HepG2 (cell line): ENCODE data around the gene ZKSCAN3. TPM values are rescaled to one million over a fixed set of nuclear protein-coding genes. Genes with fewer than 3 reads are reported as not detected.
A peak's percentile ranks its signal among the peaks of the same experiment; 100 is the strongest.

ENCODE experiments used
- ATF3 ChIP-seq: sonication (generic); formaldehyde crosslinking; IDR thresholded peaks from 2 replicates; pipeline ENCODE4 v1.4.0; 2020; ENCODE audit warnings: missing genetic modification reagents
- DMTF1 ChIP-seq: sonication (generic); formaldehyde crosslinking; IDR thresholded peaks from 2 replicates; pipeline ENCODE4 v1.4.0; 2020; ENCODE audit warnings: mild to moderate bottlenecking, missing genetic modification reagents
- IKZF1 ChIP-seq: fragments of 450-650 bp; IDR thresholded peaks from 2 replicates; pipeline ENCODE4 v1.7.1; 2016
- IRF1 ChIP-seq: sonication (generic); formaldehyde crosslinking; IDR thresholded peaks from 2 replicates; pipeline ENCODE4 v1.4.0; 2020; ENCODE audit warnings: low read depth, mild to moderate bottlenecking, missing genetic modification reagents
- KLF6 ChIP-seq: IDR thresholded peaks from 2 replicates; pipeline ENCODE4 v1.8.0; 2016; ENCODE audit warnings: missing biosample characterization, missing genetic modification reagents
- MAX ChIP-seq: IDR thresholded peaks from 2 replicates; pipeline ENCODE4 v1.6.1; 2012; ENCODE audit warnings: inconsistent platforms
- MLLT10 ChIP-seq: sonication (generic); formaldehyde crosslinking; IDR thresholded peaks from 2 replicates; pipeline ENCODE4 v1.4.0; 2020; ENCODE audit warnings: missing genetic modification reagents
- PATZ1 ChIP-seq: sonication (generic); formaldehyde crosslinking; IDR thresholded peaks from 2 replicates; pipeline ENCODE4 v1.4.0; 2020; ENCODE audit warnings: missing genetic modification reagents
- RBM39 ChIP-seq: fragments of 200-400 bp; formaldehyde crosslinking; IDR thresholded peaks from one replicate; pipeline ENCODE4 v1.6.1; 2018; ENCODE audit warnings: antibody characterized with exemption, mild to moderate bottlenecking, low read depth, low read length; ENCODE audit not compliant: poor library complexity, severe bottlenecking
- REXO4 ChIP-seq: sonication (generic); formaldehyde crosslinking; IDR thresholded peaks from 2 replicates; pipeline ENCODE4 v1.8.0; 2022; ENCODE audit warnings: missing genetic modification reagents, mild to moderate bottlenecking, borderline replicate concordance
- SMYD3 ChIP-seq: sonication (generic); formaldehyde crosslinking; IDR thresholded peaks from 2 replicates; pipeline ENCODE4 v1.8.1; 2023; ENCODE audit warnings: mild to moderate bottlenecking, missing genetic modification reagents
- THAP11 ChIP-seq: IDR thresholded peaks from 2 replicates; pipeline ENCODE4 v1.6.1; 2016; ENCODE audit warnings: missing biosample characterization, missing genetic modification reagents
- THYN1 ChIP-seq: sonication (generic); formaldehyde crosslinking; IDR thresholded peaks from 2 replicates; pipeline ENCODE4 v1.8.1; 2023; ENCODE audit warnings: low read depth, mild to moderate bottlenecking, moderate library complexity, missing genetic modification reagents, borderline replicate concordance
- TRIM24 ChIP-seq: sonication (generic); formaldehyde crosslinking; IDR thresholded peaks from 2 replicates; pipeline ENCODE4 v1.8.0; 2022; ENCODE audit warnings: mild to moderate bottlenecking, missing genetic modification reagents
- ZBTB44 ChIP-seq: sonication (generic); formaldehyde crosslinking; IDR thresholded peaks from 2 replicates; pipeline ENCODE4 v1.4.0; 2020; ENCODE audit warnings: missing genetic modification reagents
- ZNF18 ChIP-seq: sonication (generic); formaldehyde crosslinking; IDR thresholded peaks from 2 replicates; pipeline ENCODE4 v1.8.0; 2022; ENCODE audit warnings: mild to moderate bottlenecking, missing genetic modification reagents; ENCODE audit not compliant: insufficient replicate concordance
- ZNF225 ChIP-seq: sonication (generic); formaldehyde crosslinking; IDR thresholded peaks from 2 replicates; pipeline ENCODE4 v1.4.0; 2020; ENCODE audit warnings: mild to moderate bottlenecking, missing genetic modification reagents
- ZNF292 ChIP-seq: sonication (generic); formaldehyde crosslinking; IDR thresholded peaks from 2 replicates; pipeline ENCODE4 v1.8.1; 2022; ENCODE audit warnings: mild to moderate bottlenecking, low read depth, missing genetic modification reagents, borderline replicate concordance
- polyA plus RNA-seq, 8 experiments: library from polyadenylated mRNA; depleted of rRNA in 3 of 8; stranded (reverse) in 7 of 8; unstranded in 1 of 8; fragments of >200 nt; fragmentation: Illumina TruSeq in 4 of 8; extraction: Trizol in 4 of 8; gene quantifications; 2 replicates each; pipeline versions ENCODE4 v1.2.1 to v1.2.3, GENCODE V29; 2011 to 2016; ENCODE audit warnings: low read depth in 4 of 8, missing spikeins in 1 of 8, mixed read lengths in 1 of 8; ENCODE audit not compliant: insufficient read depth in 1 of 8
- total RNA-seq, 5 experiments: library from RNA; depleted of rRNA; stranded (reverse); fragments of >200 nt; fragmentation: Illumina TruSeq; extraction: Trizol; gene quantifications; 2 replicates each; pipeline ENCODE4 v1.2.3, GENCODE V29; 2016; ENCODE audit warnings: low read depth in 1 of 5

The ZKSCAN3 gene
- total and polyA plus RNA-seq, 2 of the 13 experiments (the other 11 are each of a cell fraction or from before 2014, with no cell fraction given): 3.3 to 7.4 TPM

GRCh38 chr6:28323813-28324424 is 25.8 kb upstream of the ZKSCAN3 start (continued):
- no peak for TF ChIP-seq RBM39
- peak; percentile 56 for TF ChIP-seq THAP11 (CRISPR knock-in tag)
- TF ChIP-seq IKZF1: no peak
- no peak for TF ChIP-seq ZNF18
- no peak for TF ChIP-seq IRF1 (CRISPR knock-in tag)
- no peak for TF ChIP-seq ZBTB44
- no peak for TF ChIP-seq ATF3 (CRISPR knock-in tag)
- no peak for TF ChIP-seq THYN1 (CRISPR knock-in tag)
- TF ChIP-seq KLF6 (CRISPR knock-in tag): peak; percentile 70; the same call in 1 of the 2 replicates
- 0 out of 2 replicates have a peak, but pooled peaks have one; percentile 36 for TF ChIP-seq ZNF292 (CRISPR knock-in tag)
- peak; percentile 26; the same call in 1 of the 2 replicates for TF ChIP-seq MAX
- no peak for TF ChIP-seq DMTF1
- peak; percentile 36; the same call in 1 of the 2 replicates for TF ChIP-seq PATZ1
- TF ChIP-seq ZNF225: no peak
- TF ChIP-seq MLLT10 (CRISPR knock-in tag): no peak
- no peak for TF ChIP-seq TRIM24 (CRISPR knock-in tag)
- no peak for TF ChIP-seq SMYD3 (CRISPR knock-in tag)
- TF ChIP-seq REXO4 (CRISPR knock-in tag): no peak
